ENCODE results near the gene LRRC40.

DNA sequence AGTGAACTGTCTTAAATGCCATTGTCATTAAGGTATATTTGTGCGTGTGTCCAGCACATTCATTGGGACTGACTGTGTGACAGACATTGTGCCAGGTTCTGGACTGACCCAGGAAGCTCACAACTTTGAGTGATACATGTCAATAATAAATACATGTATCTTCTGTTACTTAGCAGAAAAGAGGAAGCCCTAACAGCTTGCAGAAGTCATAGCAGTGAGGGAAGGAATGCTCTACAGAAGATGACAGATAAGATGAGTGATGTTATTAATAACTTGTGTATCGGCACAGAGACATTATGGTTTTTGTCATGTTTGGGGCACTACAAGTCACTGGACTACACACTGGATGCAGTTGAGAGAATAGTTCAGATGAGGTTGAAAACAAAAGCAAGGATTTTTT, 14.6 kb upstream of the LRRC40 start:
- TF ChIP-seq, protein P1, sequence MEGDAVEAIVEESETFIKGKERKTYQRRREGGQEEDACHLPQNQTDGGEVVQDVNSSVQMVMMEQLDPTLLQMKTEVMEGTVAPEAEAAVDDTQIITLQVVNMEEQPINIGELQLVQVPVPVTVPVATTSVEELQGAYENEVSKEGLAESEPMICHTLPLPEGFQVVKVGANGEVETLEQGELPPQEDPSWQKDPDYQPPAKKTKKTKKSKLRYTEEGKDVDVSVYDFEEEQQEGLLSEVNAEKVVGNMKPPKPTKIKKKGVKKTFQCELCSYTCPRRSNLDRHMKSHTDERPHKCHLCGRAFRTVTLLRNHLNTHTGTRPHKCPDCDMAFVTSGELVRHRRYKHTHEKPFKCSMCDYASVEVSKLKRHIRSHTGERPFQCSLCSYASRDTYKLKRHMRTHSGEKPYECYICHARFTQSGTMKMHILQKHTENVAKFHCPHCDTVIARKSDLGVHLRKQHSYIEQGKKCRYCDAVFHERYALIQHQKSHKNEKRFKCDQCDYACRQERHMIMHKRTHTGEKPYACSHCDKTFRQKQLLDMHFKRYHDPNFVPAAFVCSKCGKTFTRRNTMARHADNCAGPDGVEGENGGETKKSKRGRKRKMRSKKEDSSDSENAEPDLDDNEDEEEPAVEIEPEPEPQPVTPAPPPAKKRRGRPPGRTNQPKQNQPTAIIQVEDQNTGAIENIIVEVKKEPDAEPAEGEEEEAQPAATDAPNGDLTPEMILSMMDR (conservative IDR thresholded peaks at IDR 0.05 in 1 of 2, IDR thresholded peaks at IDR 0.05 in 1 of 2; ENCODE audit: low read depth in 1 of 2, low read length in 2 of 2): no peak
- TF ChIP-seq EZH2 (IDR thresholded peaks at IDR 0.05; ENCODE audit: low read length, missing control alignments): no peak
